ENCODE data around the gene FBF1.

DNA sequence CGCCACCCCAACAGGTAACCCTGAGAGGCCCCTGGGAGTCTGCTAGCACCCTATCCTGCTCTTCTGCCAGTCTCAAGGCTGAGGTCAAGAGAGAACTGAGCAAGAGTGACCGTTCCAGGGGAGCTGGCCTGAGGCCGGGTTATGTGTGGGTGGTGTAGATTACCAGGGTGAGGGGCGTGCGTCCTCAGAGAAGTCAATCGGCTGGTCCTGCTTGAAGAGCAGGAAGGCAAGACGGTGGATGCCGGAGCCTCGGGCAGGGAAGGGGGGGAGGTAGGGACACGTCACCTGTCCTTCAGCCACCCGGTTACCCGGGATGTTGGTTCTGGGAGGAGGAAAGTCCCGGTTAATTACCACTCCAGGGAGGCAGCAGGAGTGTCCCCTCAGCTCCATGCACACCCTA, 41.5 kb downstream of the FBF1 start:
- no peak for TF ChIP-seq POLR2A (IDR thresholded peaks at IDR 0.05)
- TF ChIP-seq, protein P1, sequence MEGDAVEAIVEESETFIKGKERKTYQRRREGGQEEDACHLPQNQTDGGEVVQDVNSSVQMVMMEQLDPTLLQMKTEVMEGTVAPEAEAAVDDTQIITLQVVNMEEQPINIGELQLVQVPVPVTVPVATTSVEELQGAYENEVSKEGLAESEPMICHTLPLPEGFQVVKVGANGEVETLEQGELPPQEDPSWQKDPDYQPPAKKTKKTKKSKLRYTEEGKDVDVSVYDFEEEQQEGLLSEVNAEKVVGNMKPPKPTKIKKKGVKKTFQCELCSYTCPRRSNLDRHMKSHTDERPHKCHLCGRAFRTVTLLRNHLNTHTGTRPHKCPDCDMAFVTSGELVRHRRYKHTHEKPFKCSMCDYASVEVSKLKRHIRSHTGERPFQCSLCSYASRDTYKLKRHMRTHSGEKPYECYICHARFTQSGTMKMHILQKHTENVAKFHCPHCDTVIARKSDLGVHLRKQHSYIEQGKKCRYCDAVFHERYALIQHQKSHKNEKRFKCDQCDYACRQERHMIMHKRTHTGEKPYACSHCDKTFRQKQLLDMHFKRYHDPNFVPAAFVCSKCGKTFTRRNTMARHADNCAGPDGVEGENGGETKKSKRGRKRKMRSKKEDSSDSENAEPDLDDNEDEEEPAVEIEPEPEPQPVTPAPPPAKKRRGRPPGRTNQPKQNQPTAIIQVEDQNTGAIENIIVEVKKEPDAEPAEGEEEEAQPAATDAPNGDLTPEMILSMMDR (IDR thresholded peaks at IDR 0.05 in 8 of 11, conservative IDR thresholded peaks at IDR 0.05 in 3 of 11), result no peak
